Fibroblast of lung (primary cell): ENCODE results near the gene ADPRH. TPM values are rescaled to one million over a fixed set of nuclear protein-coding genes. Genes with fewer than 3 reads are reported as not detected.

ENCODE experiments used
- DNase-seq, 2 donors: peaks; one replicate each; pipeline versions ENCODE4 v3.0.0 to v3.0.0-alpha.2; 2010; ENCODE audit warnings: low read depth in 2 of 2
- H2AFZ ChIP-seq: 2 replicates; pipeline ENCODE4 v1.5.1; 2012; ENCODE audit warnings: low read length, control low read depth, inconsistent platforms
- H3K27ac ChIP-seq: 2 replicates; pipeline ENCODE4 v1.5.1; 2011; ENCODE audit warnings: low read length, control low read depth; ENCODE audit not compliant: insufficient read depth
- H3K27me3 ChIP-seq: 2 replicates; pipeline ENCODE4 v1.5.1; 2011; ENCODE audit warnings: mild to moderate bottlenecking, low read length; ENCODE audit not compliant: control insufficient read depth, insufficient read depth
- H3K36me3 ChIP-seq: 2 replicates; pipeline ENCODE4 v1.5.1; 2011; ENCODE audit warnings: low read length; ENCODE audit not compliant: control insufficient read depth, insufficient read depth
- H3K4me1 ChIP-seq: 2 replicates; pipeline ENCODE4 v1.5.1; 2011; ENCODE audit warnings: low read length; ENCODE audit not compliant: control insufficient read depth, insufficient read depth; ENCODE audit errors: extremely low read depth
- H3K4me2 ChIP-seq: 2 replicates; pipeline ENCODE4 v1.5.1; 2011; ENCODE audit warnings: low read length, control low read depth; ENCODE audit not compliant: insufficient read depth; ENCODE audit errors: extremely low read depth
- H3K4me3 ChIP-seq, 4 experiments: fragments of 200-600 bp in 1 of 4; sonication (generic) in 1 of 4; replicated peaks in 1 of 4; 2 replicates each; pipeline ENCODE4 v1.5.1; 2011 to 2016; ENCODE audit warnings: low read length in 4 of 4, low read depth in 3 of 4, mild to moderate bottlenecking in 3 of 4, control low read depth in 2 of 4, inconsistent platforms in 1 of 4, mixed read lengths in 1 of 4; ENCODE audit not compliant: insufficient read depth in 1 of 4; ENCODE audit errors: control extremely low read depth in 1 of 4
- H3K79me2 ChIP-seq: 2 replicates; pipeline ENCODE4 v1.5.1; 2012; ENCODE audit warnings: mild to moderate bottlenecking, low read length, inconsistent platforms; ENCODE audit not compliant: control insufficient read depth, insufficient read depth
- H3K9ac ChIP-seq: 2 replicates; pipeline ENCODE4 v1.5.1; 2011; ENCODE audit warnings: mild to moderate bottlenecking, low read length, control low read depth; ENCODE audit not compliant: insufficient read depth
- H3K9me3 ChIP-seq: 2 replicates; pipeline ENCODE4 v1.5.1; 2012; ENCODE audit warnings: low read depth, low read length; ENCODE audit not compliant: control insufficient read depth, insufficient read depth
- H4K20me1 ChIP-seq: 2 replicates; pipeline ENCODE4 v1.5.1; 2011; ENCODE audit warnings: low read length; ENCODE audit not compliant: control insufficient read depth, insufficient read depth; ENCODE audit errors: extremely low read depth
- CTCF ChIP-seq, 2 donors: IDR thresholded peaks in 1 of 2; conservative IDR thresholded peaks in 1 of 2; 1 replicate in 1 of 2; 2 replicates in 1 of 2; pipeline ENCODE4 v1.5.1; 2011 to 2012; ENCODE audit warnings: low read length in 2 of 2, control low read depth in 1 of 2, inconsistent platforms in 1 of 2, low read depth in 1 of 2, mild to moderate bottlenecking in 1 of 2
- EZH2 ChIP-seq: IDR thresholded peaks from 2 replicates; pipeline ENCODE4 v1.5.1; 2012; ENCODE audit warnings: low read length, control low read depth, mild to moderate bottlenecking; ENCODE audit errors: missing control alignments
- polyA plus RNA-seq, 2 donors: library from polyadenylated mRNA; depleted of rRNA in 1 of 2; stranded (reverse) in 1 of 2; unstranded in 1 of 2; fragments of >200 nt; gene quantifications; 2 replicates each; pipeline ENCODE4 v1.2.1, GENCODE V29; 2011 to 2012; ENCODE audit warnings: missing spikeins in 1 of 2
- total RNA-seq: library from RNA; depleted of rRNA; stranded (reverse); fragments of >200 nt; gene quantifications from 2 replicates; pipeline ENCODE4 v1.2.1, GENCODE V29; 2014

Gene ADPRH
- total and polyA plus RNA-seq, 2 donors (not counting 1 experiment from before 2014, with no cell fraction given): 1.1 to 7.4 TPM

- Histone ChIP-seq H3K36me3 (no peaks in the 10 kb centered on the region), H3K27ac (no peak overlapping the region), H3K79me2 (no peaks in the 10 kb centered on the region), H4K20me1 (no peaks in the 10 kb centered on the region), H2AFZ (no peak overlapping the region), H3K27me3 (no peaks in the 10 kb centered on the region), H3K4me1 (peaks cover 4% of the 10 kb centered on the region), H3K4me3 (no peak overlapping the region), H3K9ac (no peak overlapping the region), H3K9me3 (no peaks in the 10 kb centered on the region), H3K4me2 (no peak overlapping the region)
- no peak for TF ChIP-seq CTCF (conservative IDR thresholded peaks at IDR 0.05 in 1 of 2, IDR thresholded peaks at IDR 0.05 in 1 of 2; ENCODE audit: low read depth in 1 of 2, low read length in 2 of 2)
- TF ChIP-seq EZH2: no peak
- DNase-seq: no peak
Observed at GRCh38 chr3:119531151-119531550, 48.1 kb upstream of the ADPRH start.

GRCh38 chr3:119534296-119534695, 45.0 kb upstream of the ADPRH start:
- no peak for DNase-seq
- Histone ChIP-seq H3K27me3 (no peaks in the 10 kb centered on the region), H3K79me2 (no peaks in the 10 kb centered on the region), H4K20me1 (no peaks in the 10 kb centered on the region), H2AFZ (no peak overlapping the region), H3K4me1 (peaks cover 4% of the 10 kb centered on the region), H3K4me2 (no peak overlapping the region), H3K9me3 (no peaks in the 10 kb centered on the region), H3K4me3 (no peak overlapping the region), H3K27ac (no peak overlapping the region), H3K36me3 (no peaks in the 10 kb centered on the region), H3K9ac (no peak overlapping the region)
- TF ChIP-seq EZH2: no peak
- TF ChIP-seq CTCF (conservative IDR thresholded peaks at IDR 0.05 in 1 of 2, IDR thresholded peaks at IDR 0.05 in 1 of 2; ENCODE audit: low read depth in 1 of 2, low read length in 2 of 2): no peak

GRCh38 chr3:119536757-119537156, 42.5 kb upstream of the ADPRH start:
- H4K20me1 ChIP-seq: no peaks in the 10 kb centered on the region
- no peaks in the 10 kb centered on the region for H3K79me2 ChIP-seq
- no peaks in the 10 kb centered on the region for H3K9me3 ChIP-seq
- no peak overlapping the region for H2AFZ ChIP-seq
- no peaks in the 10 kb centered on the region for H3K4me1 ChIP-seq
- H3K27me3 ChIP-seq: no peaks in the 10 kb centered on the region
- H3K27ac ChIP-seq: no peak overlapping the region
- H3K9ac ChIP-seq: no peak overlapping the region
- H3K36me3 ChIP-seq: no peaks in the 10 kb centered on the region
- no peak overlapping the region for H3K4me2 ChIP-seq
- H3K4me3 ChIP-seq: no peak overlapping the region
- TF ChIP-seq CTCF (conservative IDR thresholded peaks at IDR 0.05 in 1 of 2, IDR thresholded peaks at IDR 0.05 in 1 of 2; ENCODE audit: low read depth in 1 of 2, low read length in 2 of 2): no peak
- TF ChIP-seq EZH2: no peak
- no peak for DNase-seq
